Measurements from ENCODE around the gene SLC2A4.

- TF ChIP-seq CTCF (IDR thresholded peaks at IDR 0.05; ENCODE audit: insufficient read depth, low read length, poor library complexity, severe bottlenecking): no peak
- no peak for TF ChIP-seq EZH2phosphoT487 (conservative IDR thresholded peaks at IDR 0.05; ENCODE audit: low read length)
Measured at GRCh38 chr17:7315570-7316235, 34.2 kb downstream of the SLC2A4 start.

Data from SU-DHL-6 (cell line).